GM23338 (cell line): ENCODE data around the gene PTPRC. TPM values are rescaled to one million over a fixed set of nuclear protein-coding genes. Genes with fewer than 3 reads are reported as not detected.

ENCODE experiments used
- ATAC-seq: fragments of 200-7000 bp; cut with Tn5 transposase; 3 replicates; pipeline ENCODE4 v1.9.1; 2020
- DNase-seq: peaks from one replicate; pipeline ENCODE4 v3.0.0-alpha.2; 2015; ENCODE audit warnings: low spot score
- H2AFZ ChIP-seq: fragments of 200-600 bp; sonication (generic); 2 replicates; pipeline ENCODE4 v1.8.0; 2016; ENCODE audit warnings: antibody characterized with exemption, mild to moderate bottlenecking, moderate library complexity
- H3F3A ChIP-seq: fragments of 200-600 bp; sonication (generic); replicated peaks from 2 replicates; pipeline ENCODE4 v1.8.0; 2017; ENCODE audit warnings: antibody characterized with exemption, mixed run types, low read depth
- H3K27ac ChIP-seq: fragments of 200-600 bp; sonication (generic); 2 replicates; pipeline ENCODE4 v1.6.1; 2016; ENCODE audit warnings: low read depth
- H3K27me3 ChIP-seq: fragments of 200-600 bp; sonication (generic); 2 replicates; pipeline ENCODE4 v1.8.0; 2016; ENCODE audit warnings: mild to moderate bottlenecking, mixed run types, moderate library complexity; ENCODE audit not compliant: insufficient read depth
- H3K36me3 ChIP-seq: fragments of 200-600 bp; sonication (generic); 2 replicates; pipeline ENCODE4 v1.8.0; 2016; ENCODE audit warnings: mild to moderate bottlenecking; ENCODE audit not compliant: insufficient read depth
- H3K4me1 ChIP-seq: fragments of 200-600 bp; sonication (generic); 2 replicates; pipeline ENCODE4 v1.8.0; 2016; ENCODE audit warnings: mild to moderate bottlenecking, moderate library complexity; ENCODE audit not compliant: insufficient read depth
- H3K4me2 ChIP-seq: fragments of 200-600 bp; sonication (generic); 2 replicates; pipeline ENCODE4 v1.7.1; 2017; ENCODE audit warnings: mixed run types
- H3K4me3 ChIP-seq: fragments of 200-600 bp; sonication (generic); 2 replicates; pipeline ENCODE4 v1.6.1; 2016; ENCODE audit warnings: mixed run types
- H3K79me2 ChIP-seq: fragments of 200-600 bp; sonication (generic); replicated peaks from 2 replicates; pipeline ENCODE4 v1.8.0; 2017; ENCODE audit warnings: mild to moderate bottlenecking; ENCODE audit not compliant: insufficient read depth
- H3K9me2 ChIP-seq: fragments of 200-600 bp; sonication (generic); 2 replicates; pipeline ENCODE4 v1.8.0; 2017; ENCODE audit not compliant: insufficient read depth
- H4K20me1 ChIP-seq: fragments of 200-600 bp; sonication (generic); replicated peaks from 2 replicates; pipeline ENCODE4 v1.8.0; 2017; ENCODE audit warnings: mild to moderate bottlenecking; ENCODE audit not compliant: insufficient read depth
- H3K27ac Mint-ChIP-seq: 2 replicates; pipeline ENCODE4 v1.8.0; 2020; ENCODE audit warnings: inconsistent platforms, mild to moderate bottlenecking, moderate library complexity, mixed read lengths
- H3K27me3 Mint-ChIP-seq: 3 replicates; pipeline ENCODE4 v1.8.0; 2022; ENCODE audit warnings: low read depth, mild to moderate bottlenecking, moderate library complexity, mixed read lengths, inconsistent platforms; ENCODE audit not compliant: insufficient read depth, poor library complexity
- H3K36me3 Mint-ChIP-seq: 3 replicates; pipeline ENCODE4 v1.8.0; 2021; ENCODE audit warnings: low read depth, mild to moderate bottlenecking, inconsistent platforms, moderate library complexity, mixed read lengths
- H3K4me1 Mint-ChIP-seq: 3 replicates; pipeline ENCODE4 v1.8.0; 2020; ENCODE audit warnings: mild to moderate bottlenecking, inconsistent platforms, mixed read lengths
- H3K4me3 Mint-ChIP-seq: 3 replicates; pipeline ENCODE4 v1.8.0; 2021; ENCODE audit warnings: moderate library complexity, mild to moderate bottlenecking, inconsistent platforms, mixed read lengths
- H3K9me3 Mint-ChIP-seq: 3 replicates; pipeline ENCODE4 v1.8.0; 2020; ENCODE audit warnings: moderate library complexity, mild to moderate bottlenecking, inconsistent platforms, mixed read lengths
- EZH2 ChIP-seq: fragments of 200-600 bp; sonication (generic); IDR thresholded peaks from one replicate; pipeline ENCODE4 v1.8.0; 2017; ENCODE audit warnings: antibody characterized with exemption, mild to moderate bottlenecking, low read depth; ENCODE audit not compliant: unreplicated experiment
- EZH2phosphoT487 ChIP-seq: fragments of 200-600 bp; sonication (generic); IDR thresholded peaks from one replicate; pipeline ENCODE4 v1.8.1; 2018; ENCODE audit warnings: antibody characterized with exemption; ENCODE audit not compliant: unreplicated experiment
- NANOG ChIP-seq: IDR thresholded peaks from 2 replicates; pipeline ENCODE4 v1.6.1; 2016; ENCODE audit warnings: antibody characterized with exemption, borderline replicate concordance
- POLR2AphosphoS5 ChIP-seq: IDR thresholded peaks from 2 replicates; pipeline ENCODE4 v1.6.1; 2016; ENCODE audit warnings: antibody characterized with exemption, low read depth
- STAT1 ChIP-seq: IDR thresholded peaks from one replicate; pipeline ENCODE4 v1.6.1; 2016; ENCODE audit warnings: antibody characterized with exemption; ENCODE audit not compliant: unreplicated experiment
- ZNF114 ChIP-seq: fragments of 250-450 bp; sonication (Bioruptor Pico); IDR thresholded peaks from 2 replicates; pipeline ENCODE4 v1.5.0; 2020; ENCODE audit warnings: mild to moderate bottlenecking, moderate library complexity
- ZNF331 ChIP-seq: fragments of 250-450 bp; sonication (Bioruptor Pico); IDR thresholded peaks from 2 replicates; pipeline ENCODE4 v1.5.0; 2020; ENCODE audit warnings: low read depth, mild to moderate bottlenecking, moderate library complexity
- polyA plus RNA-seq: library from polyadenylated mRNA; unstranded; fragments of >200 nt; fragmentation: Nextera tagmentation; extraction: Ambion mirVana; gene quantifications from 2 replicates; pipeline ENCODE4 v1.2.1, GENCODE V29; 2016
- total RNA-seq: library from RNA; depleted of rRNA; stranded (reverse); fragments of >200 nt; shearing (Covaris generic); gene quantifications from 2 replicates; pipeline ENCODE4 v1.2.3, GENCODE V29; 2014
- TF ChIP-seq, protein P1 (sequence below): IDR thresholded peaks from 2 replicates; pipeline ENCODE4 v1.6.1; 2016; ENCODE audit warnings: antibody characterized with exemption
- TF ChIP-seq, protein P2 (sequence below): IDR thresholded peaks from one replicate; pipeline ENCODE4 v1.6.1; 2018; ENCODE audit warnings: antibody characterized with exemption; ENCODE audit not compliant: unreplicated experiment
- TF ChIP-seq, protein P3 (sequence below): fragments of 250-450 bp; sonication (Bioruptor Pico); IDR thresholded peaks from 2 replicates; pipeline ENCODE4 v1.5.0; 2020; ENCODE audit warnings: mild to moderate bottlenecking, moderate library complexity

PTPRC gene
- total and polyA plus RNA-seq, 2 experiments from 2014 or later: 0.10 to 0.52 TPM

DNA sequence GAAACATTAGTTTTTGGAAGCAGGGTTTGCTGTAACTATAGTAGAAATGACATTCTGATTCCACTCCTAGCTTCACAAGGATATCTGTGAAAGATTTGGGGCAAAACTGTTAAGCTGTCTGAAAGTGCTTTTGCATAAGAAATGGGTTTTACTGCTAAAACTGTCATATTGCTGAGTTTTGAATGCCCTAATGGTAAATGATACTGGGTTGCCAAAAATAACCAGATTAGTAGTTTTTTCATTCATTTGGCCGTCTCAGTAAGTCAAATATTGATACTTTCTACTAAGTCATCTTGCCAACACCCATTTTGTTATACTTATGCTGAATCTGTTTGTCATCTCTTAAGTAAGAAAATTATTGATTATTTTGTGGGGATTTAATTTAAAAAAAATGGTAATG is 399 bp upstream of the PTPRC start:
- H3K79me2 ChIP-seq: no peaks in the 10 kb centered on the region
- no peak overlapping the region for H3K4me2 ChIP-seq
- peaks cover under 1% of the 10 kb centered on the region; the same call in 2 of the 3 replicates for H3K4me1 Mint-ChIP-seq
- H2AFZ ChIP-seq: 0 out of 2 replicates have a peak overlapping the region, but pooled peaks have one; percentile 9
- H3K36me3 ChIP-seq: no peaks in the 10 kb centered on the region
- H3K4me1 ChIP-seq: no peaks in the 10 kb centered on the region
- no peak overlapping the region for H3K27ac Mint-ChIP-seq
- no peaks in the 10 kb centered on the region for H3K27me3 Mint-ChIP-seq
- H3F3A ChIP-seq: no peaks in the 10 kb centered on the region
- no peak overlapping the region for H3K4me3 Mint-ChIP-seq
- no peaks in the 10 kb centered on the region for H3K36me3 Mint-ChIP-seq
- DNase-seq (no peak), ATAC-seq (no peak)
- H3K9me2 ChIP-seq: no peaks in the 10 kb centered on the region
- TF ChIP-seq EZH2phosphoT487: no peak
- TF ChIP-seq STAT1: no peak
- TF ChIP-seq POLR2AphosphoS5: no peak
- TF ChIP-seq, protein P1, sequence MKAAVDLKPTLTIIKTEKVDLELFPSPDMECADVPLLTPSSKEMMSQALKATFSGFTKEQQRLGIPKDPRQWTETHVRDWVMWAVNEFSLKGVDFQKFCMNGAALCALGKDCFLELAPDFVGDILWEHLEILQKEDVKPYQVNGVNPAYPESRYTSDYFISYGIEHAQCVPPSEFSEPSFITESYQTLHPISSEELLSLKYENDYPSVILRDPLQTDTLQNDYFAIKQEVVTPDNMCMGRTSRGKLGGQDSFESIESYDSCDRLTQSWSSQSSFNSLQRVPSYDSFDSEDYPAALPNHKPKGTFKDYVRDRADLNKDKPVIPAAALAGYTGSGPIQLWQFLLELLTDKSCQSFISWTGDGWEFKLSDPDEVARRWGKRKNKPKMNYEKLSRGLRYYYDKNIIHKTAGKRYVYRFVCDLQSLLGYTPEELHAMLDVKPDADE: no peak
- TF ChIP-seq EZH2: no peak
- no peak for TF ChIP-seq ZNF114 (CRISPR knock-in tag)
- no peak for TF ChIP-seq NANOG
- no peak for TF ChIP-seq ZNF331 (CRISPR knock-in tag)
- TF ChIP-seq, protein P2, sequence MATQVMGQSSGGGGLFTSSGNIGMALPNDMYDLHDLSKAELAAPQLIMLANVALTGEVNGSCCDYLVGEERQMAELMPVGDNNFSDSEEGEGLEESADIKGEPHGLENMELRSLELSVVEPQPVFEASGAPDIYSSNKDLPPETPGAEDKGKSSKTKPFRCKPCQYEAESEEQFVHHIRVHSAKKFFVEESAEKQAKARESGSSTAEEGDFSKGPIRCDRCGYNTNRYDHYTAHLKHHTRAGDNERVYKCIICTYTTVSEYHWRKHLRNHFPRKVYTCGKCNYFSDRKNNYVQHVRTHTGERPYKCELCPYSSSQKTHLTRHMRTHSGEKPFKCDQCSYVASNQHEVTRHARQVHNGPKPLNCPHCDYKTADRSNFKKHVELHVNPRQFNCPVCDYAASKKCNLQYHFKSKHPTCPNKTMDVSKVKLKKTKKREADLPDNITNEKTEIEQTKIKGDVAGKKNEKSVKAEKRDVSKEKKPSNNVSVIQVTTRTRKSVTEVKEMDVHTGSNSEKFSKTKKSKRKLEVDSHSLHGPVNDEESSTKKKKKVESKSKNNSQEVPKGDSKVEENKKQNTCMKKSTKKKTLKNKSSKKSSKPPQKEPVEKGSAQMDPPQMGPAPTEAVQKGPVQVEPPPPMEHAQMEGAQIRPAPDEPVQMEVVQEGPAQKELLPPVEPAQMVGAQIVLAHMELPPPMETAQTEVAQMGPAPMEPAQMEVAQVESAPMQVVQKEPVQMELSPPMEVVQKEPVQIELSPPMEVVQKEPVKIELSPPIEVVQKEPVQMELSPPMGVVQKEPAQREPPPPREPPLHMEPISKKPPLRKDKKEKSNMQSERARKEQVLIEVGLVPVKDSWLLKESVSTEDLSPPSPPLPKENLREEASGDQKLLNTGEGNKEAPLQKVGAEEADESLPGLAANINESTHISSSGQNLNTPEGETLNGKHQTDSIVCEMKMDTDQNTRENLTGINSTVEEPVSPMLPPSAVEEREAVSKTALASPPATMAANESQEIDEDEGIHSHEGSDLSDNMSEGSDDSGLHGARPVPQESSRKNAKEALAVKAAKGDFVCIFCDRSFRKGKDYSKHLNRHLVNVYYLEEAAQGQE: no peak
- TF ChIP-seq, protein P3, sequence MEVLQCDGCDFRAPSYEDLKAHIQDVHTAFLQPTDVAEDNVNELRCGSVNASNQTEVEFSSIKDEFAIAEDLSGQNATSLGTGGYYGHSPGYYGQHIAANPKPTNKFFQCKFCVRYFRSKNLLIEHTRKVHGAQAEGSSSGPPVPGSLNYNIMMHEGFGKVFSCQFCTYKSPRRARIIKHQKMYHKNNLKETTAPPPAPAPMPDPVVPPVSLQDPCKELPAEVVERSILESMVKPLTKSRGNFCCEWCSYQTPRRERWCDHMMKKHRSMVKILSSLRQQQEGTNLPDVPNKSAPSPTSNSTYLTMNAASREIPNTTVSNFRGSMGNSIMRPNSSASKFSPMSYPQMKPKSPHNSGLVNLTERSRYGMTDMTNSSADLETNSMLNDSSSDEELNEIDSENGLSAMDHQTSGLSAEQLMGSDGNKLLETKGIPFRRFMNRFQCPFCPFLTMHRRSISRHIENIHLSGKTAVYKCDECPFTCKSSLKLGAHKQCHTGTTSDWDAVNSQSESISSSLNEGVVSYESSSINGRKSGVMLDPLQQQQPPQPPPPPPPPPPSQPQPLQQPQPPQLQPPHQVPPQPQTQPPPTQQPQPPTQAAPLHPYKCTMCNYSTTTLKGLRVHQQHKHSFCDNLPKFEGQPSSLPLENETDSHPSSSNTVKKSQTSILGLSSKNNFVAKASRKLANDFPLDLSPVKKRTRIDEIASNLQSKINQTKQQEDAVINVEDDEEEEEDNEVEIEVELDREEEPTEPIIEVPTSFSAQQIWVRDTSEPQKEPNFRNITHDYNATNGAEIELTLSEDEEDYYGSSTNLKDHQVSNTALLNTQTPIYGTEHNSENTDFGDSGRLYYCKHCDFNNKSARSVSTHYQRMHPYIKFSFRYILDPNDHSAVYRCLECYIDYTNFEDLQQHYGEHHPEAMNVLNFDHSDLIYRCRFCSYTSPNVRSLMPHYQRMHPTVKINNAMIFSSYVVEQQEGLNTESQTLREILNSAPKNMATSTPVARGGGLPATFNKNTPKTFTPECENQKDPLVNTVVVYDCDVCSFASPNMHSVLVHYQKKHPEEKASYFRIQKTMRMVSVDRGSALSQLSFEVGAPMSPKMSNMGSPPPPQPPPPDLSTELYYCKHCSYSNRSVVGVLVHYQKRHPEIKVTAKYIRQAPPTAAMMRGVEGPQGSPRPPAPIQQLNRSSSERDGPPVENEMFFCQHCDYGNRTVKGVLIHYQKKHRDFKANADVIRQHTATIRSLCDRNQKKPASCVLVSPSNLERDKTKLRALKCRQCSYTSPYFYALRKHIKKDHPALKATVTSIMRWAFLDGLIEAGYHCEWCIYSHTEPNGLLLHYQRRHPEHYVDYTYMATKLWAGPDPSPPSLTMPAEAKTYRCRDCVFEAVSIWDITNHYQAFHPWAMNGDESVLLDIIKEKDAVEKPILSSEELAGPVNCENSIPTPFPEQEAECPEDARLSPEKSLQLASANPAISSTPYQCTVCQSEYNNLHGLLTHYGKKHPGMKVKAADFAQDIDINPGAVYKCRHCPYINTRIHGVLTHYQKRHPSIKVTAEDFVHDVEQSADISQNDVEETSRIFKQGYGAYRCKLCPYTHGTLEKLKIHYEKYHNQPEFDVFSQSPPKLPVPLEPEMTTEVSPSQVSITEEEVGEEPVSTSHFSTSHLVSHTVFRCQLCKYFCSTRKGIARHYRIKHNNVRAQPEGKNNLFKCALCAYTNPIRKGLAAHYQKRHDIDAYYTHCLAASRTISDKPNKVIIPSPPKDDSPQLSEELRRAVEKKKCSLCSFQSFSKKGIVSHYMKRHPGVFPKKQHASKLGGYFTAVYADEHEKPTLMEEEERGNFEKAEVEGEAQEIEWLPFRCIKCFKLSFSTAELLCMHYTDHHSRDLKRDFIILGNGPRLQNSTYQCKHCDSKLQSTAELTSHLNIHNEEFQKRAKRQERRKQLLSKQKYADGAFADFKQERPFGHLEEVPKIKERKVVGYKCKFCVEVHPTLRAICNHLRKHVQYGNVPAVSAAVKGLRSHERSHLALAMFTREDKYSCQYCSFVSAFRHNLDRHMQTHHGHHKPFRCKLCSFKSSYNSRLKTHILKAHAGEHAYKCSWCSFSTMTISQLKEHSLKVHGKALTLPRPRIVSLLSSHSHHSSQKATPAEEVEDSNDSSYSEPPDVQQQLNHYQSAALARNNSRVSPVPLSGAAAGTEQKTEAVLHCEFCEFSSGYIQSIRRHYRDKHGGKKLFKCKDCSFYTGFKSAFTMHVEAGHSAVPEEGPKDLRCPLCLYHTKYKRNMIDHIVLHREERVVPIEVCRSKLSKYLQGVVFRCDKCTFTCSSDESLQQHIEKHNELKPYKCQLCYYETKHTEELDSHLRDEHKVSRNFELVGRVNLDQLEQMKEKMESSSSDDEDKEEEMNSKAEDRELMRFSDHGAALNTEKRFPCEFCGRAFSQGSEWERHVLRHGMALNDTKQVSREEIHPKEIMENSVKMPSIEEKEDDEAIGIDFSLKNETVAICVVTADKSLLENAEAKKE (CRISPR knock-in tag): no peak
- H3K9me3 Mint-ChIP-seq: no peaks in the 10 kb centered on the region
- H4K20me1 ChIP-seq: no peaks in the 10 kb centered on the region
- no peaks in the 10 kb centered on the region for H3K27me3 ChIP-seq
- H3K4me3 ChIP-seq: no peak overlapping the region
- H3K27ac ChIP-seq: no peak overlapping the region
